SK-N-MC (cell line): ENCODE measurements around the gene HYDIN.
"Not testable (repeated sequence)": the region's sequence is repeated elsewhere in the genome, so short reads cannot be mapped to it uniquely, and the experiment has no call there.

Experiments
- DNase-seq: peaks from one replicate; pipeline ENCODE4 v3.0.0-alpha.2; 2011; ENCODE audit warnings: low read depth, low spot score
- H3K27ac ChIP-seq: fragments of 200-600 bp; sonication (generic); 2 replicates; pipeline ENCODE4 v1.5.1; 2016; ENCODE audit warnings: mixed run types
- H3K36me3 ChIP-seq: fragments of 200-600 bp; sonication (generic); 2 replicates; pipeline ENCODE4 v1.6.1; 2017; ENCODE audit warnings: antibody characterized with exemption, low read length, mixed read lengths; ENCODE audit not compliant: insufficient read depth
- H3K4me3 ChIP-seq: fragments of 200-600 bp; sonication (generic); 2 replicates; pipeline ENCODE4 v1.5.1; 2016
- H3K9ac ChIP-seq: fragments of 200-600 bp; sonication (generic); 2 replicates; pipeline ENCODE4 v1.8.0; 2017; ENCODE audit warnings: mixed run types, mixed read lengths; ENCODE audit not compliant: insufficient read length
- H3K9me3 ChIP-seq: fragments of 200-600 bp; sonication (generic); 2 replicates; pipeline ENCODE4 v1.6.1; 2017; ENCODE audit warnings: low read depth, mild to moderate bottlenecking, antibody characterized with exemption, low read length, moderate library complexity, mixed read lengths

Gene HYDIN

DNA sequence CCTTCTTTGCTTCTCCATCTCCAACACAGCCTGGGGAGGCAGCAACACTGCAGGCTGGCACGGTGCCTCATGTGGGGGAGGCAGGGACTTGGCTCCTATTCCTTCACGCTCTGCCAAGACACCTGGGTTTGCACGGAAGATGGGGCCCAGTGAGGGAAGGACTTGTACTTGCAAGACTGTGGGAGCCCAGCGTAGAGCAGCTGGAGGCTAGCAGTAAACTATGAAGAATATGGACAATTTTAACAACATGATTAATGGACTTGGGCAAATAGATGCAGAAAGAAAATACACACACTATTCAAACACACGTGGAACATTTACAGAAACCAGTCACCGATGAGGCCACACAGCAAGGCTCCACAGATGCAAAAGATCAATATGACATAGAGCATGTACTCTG lies 308.4 kb downstream of the HYDIN start:
- not testable (repeated sequence) for H3K4me3 ChIP-seq, H3K27ac ChIP-seq, H3K9ac ChIP-seq, DNase-seq, H3K36me3 ChIP-seq, H3K9me3 ChIP-seq

DNA sequence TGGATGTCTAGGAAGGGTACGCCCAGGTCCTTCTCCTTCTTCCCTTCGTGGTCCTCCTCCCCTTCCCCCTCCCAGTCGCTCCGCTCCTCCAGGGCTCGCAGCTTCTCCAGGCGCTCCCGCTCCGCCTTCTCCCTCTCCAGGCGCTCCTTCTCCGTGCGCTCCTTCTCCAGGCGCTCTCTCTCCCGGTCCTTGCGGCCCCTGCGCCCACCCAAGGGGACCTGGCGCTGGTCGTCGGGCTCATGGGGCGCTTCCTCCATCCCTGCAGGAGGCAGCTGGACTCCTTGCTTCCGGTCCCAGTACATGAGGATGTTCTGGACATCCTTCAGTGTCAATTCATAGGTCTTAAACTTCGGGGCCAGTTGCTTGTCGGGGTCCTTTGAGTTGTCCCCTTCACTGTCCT lies 309.9 kb downstream of the HYDIN start:
- not testable (repeated sequence) for H3K9me3 ChIP-seq, H3K9ac ChIP-seq, H3K4me3 ChIP-seq, H3K27ac ChIP-seq, DNase-seq, H3K36me3 ChIP-seq

DNA sequence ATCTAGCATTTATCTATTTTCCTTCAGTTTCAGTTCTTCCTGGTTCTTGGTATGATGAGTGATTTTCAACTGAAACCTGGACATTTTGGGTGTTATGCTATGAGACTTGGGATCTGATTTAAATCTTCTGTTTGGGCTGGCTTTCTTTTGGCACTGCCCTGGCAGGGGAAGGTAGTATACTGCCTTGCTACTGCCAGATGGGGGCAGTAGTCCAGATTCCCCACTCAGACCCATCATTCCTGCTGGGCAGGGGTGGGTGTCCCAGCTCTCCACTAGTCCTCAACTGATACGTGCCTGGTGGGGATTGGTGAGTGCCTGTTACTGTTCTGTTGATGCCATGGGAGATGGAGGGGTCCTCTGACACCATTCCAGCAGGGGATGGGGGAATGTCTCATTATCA lies 342.3 kb downstream of the HYDIN start:
- not testable (repeated sequence) for DNase-seq

DNA sequence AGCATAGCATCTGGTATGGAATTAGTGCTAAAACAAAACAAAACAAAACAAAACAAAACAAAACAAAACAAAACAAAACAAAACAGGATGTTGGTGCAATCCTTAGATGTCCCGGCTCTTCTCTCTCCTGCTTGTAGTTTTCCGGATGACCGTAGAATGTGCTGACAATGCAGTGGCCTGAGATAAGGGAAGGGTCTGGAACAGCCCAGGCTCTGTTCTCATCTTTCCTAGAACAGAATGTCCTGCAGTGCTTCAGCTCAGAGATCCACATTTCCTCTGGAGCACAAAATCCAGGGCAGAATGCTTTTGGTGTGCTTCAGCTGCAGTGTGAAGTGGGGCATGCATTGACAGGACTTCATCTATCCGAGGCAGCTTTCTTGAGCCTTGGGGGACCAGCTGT lies 345.9 kb downstream of the HYDIN start:
- not testable (repeated sequence) for H3K27ac ChIP-seq, H3K9me3 ChIP-seq, DNase-seq, H3K9ac ChIP-seq, H3K4me3 ChIP-seq, H3K36me3 ChIP-seq

More for the DNA sequence above, 342.3 kb downstream of the HYDIN start:
- not testable (repeated sequence) for H3K9ac ChIP-seq, H3K9me3 ChIP-seq, H3K36me3 ChIP-seq, H3K4me3 ChIP-seq, H3K27ac ChIP-seq

DNA sequence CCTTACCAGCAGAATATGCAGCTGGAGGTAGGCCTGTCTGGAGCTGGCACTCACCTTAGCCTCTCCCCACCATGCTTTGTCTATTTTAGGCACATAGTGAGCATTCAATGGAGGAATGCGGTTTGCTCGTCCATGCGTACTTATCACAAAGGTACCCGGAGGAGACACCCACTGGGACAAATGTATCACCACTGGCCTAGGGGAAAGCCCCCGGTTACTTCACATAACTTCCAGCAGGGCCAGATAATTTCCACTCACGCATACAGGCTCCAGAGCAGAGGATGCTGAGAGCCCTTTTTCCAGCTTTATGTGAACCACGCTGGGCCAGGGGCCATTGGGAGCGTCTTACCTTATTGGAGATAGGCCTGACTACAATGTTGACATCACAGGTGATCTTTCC lies 348.2 kb downstream of the HYDIN start:
- H3K9ac ChIP-seq, H3K27ac ChIP-seq, H3K9me3 ChIP-seq, H3K4me3 ChIP-seq, H3K36me3 ChIP-seq, DNase-seq: not testable (repeated sequence)

DNA sequence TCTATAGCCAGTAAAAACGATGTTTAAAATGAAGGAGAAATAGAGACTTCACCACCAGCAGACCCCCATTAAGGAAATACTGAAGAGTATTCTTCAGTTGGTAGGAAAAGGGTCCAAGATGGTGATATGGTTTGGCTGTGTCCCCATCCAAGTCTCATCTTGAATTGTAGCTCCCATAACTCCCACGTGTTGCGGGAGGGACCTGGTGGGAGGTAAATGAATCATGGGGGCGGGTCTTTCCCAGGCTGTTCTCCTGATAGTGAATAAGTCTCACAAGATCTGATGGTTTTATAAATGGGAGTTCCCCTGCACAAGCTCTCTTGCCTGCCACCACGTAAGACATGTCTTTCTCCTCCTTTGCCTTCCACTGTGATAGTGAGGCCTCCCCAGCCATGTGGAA lies 352.6 kb downstream of the HYDIN start:
- not testable (repeated sequence) for H3K9ac ChIP-seq, H3K27ac ChIP-seq, H3K36me3 ChIP-seq, H3K4me3 ChIP-seq, H3K9me3 ChIP-seq, DNase-seq

DNA sequence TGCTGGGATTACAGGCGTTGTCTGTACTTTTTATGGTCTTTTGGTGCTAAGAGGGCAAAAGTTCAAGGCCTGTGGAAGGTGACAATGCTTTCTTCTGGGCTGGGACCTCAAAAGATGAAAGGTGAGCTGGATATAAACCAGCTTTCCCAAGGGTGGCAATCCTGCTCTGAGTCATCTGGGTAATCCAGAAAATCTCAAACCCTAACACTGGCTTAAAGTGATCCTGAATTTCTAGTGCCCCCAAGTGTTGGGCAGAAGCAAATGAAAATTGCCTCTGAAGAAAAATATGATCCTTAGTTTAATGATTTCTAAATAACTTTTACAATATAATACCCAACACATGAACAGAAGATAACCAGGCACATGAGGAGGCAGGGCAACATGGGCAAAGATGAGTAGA lies 354.1 kb downstream of the HYDIN start:
- H3K27ac ChIP-seq, H3K4me3 ChIP-seq, DNase-seq, H3K36me3 ChIP-seq, H3K9ac ChIP-seq, H3K9me3 ChIP-seq: not testable (repeated sequence)

DNA sequence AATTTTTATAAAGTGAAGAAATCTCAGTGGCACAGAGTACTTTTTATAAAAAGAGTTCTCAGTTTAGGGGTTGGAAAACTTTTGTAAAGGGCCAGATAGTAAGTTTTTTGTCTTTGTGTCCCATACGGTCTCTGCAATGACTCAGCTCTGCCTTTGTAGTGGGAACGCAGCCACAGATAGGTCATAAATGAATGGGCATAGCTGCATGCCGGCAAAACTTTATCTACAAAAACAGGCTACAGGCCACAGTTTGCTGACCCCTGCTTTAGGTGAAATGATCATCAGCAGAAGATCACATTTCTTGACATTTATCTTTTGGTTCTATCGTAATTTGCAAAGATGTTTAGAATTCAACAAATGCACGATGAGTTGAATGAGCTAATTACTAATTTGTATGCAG lies 365.8 kb downstream of the HYDIN start:
- not testable (repeated sequence) for H3K36me3 ChIP-seq, H3K9ac ChIP-seq, H3K27ac ChIP-seq, DNase-seq, H3K4me3 ChIP-seq, H3K9me3 ChIP-seq

DNA sequence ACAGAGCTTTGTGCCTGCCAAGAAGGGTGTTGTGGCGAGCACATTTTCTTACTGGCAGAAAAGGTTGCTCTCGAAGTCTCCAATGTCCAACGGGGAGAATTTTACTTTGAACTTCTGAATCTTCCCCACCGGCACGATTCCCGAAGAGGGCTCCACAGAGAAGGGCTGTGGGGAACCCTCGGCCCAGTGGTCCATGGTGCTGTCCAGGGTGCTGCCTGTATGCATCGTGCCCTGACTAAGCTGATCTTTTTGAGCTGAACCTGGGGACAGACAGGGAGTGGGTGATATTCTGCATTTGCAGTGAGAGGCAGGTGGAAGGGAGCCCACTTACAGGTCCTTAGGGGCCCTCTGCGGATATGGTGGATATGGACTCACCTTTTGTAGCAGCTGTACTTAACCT lies 368.5 kb downstream of the HYDIN start:
- not testable (repeated sequence) for H3K36me3 ChIP-seq, DNase-seq, H3K9ac ChIP-seq, H3K9me3 ChIP-seq, H3K27ac ChIP-seq, H3K4me3 ChIP-seq

DNA sequence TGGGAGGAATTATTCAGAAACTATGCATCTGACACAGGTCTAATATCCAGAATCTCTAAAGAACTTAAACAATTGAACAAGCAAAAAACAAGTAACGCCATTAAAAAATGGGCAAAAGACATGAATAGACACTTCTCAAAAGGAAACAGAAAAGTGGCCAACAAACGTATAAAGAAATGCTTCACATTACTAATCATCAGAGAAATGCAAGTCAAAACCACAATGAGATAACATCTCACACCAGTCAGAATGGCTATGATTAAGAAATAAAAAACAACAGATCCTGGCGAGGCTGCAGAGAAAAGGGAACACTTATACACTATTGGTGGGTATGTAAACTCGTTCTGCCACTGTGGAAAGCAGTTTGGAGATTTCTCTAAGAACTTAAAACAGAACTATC lies 379.2 kb downstream of the HYDIN start:
- H3K9me3 ChIP-seq, H3K4me3 ChIP-seq, H3K36me3 ChIP-seq, DNase-seq, H3K9ac ChIP-seq, H3K27ac ChIP-seq: not testable (repeated sequence)

DNA sequence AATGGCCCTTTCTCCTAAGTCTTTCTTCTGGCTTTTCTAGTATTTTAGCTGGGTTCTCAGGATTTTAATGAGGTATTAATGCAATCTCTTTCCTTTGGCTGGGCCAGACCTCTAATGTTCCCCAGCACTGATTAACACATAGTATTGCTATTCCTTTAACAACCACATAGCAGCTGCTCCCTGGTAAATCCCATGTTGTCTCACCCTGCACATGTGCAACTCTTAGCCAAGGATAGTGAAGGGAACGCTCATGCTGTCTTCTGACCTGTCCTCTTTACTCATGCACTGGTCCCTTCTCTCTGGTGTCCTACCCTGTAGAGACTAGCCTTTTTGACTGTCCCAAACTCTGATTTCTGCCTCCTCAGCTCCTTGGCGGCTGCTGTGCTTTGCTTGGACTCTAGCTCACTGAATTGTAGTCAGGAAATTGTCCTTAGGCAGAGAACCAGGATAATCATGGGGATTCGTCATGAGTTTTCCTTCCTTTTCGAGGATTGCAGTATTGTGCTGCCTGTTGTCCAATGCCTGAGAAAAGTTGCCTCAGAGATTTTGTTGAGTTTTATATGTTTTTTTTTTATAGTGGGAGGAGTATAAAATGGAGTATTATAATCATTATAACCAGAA lies 406.9 kb downstream of the HYDIN start:
- DNase-seq, H3K9me3 ChIP-seq, H3K9ac ChIP-seq, H3K4me3 ChIP-seq, H3K27ac ChIP-seq, H3K36me3 ChIP-seq: not testable (repeated sequence)

DNA sequence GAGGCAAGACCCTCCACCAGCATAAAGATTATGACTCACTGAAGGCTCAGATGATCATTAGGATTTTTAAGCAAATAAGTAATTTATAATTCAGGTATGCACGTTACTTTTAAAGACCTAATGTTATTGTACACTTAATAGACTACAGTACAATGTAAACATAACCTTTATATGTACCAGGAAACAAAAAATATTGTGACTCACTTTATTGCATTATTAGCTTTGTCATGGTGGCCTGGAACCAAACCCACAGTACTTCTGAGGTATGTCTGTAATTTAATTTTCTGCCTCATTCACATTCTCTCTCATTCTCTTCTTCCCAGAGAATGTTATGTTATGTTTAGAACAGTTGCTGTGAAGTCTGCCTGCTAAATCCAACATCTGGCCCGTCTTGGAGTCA lies 407.8 kb downstream of the HYDIN start:
- H3K27ac ChIP-seq, DNase-seq, H3K4me3 ChIP-seq, H3K36me3 ChIP-seq, H3K9me3 ChIP-seq, H3K9ac ChIP-seq: not testable (repeated sequence)

DNA sequence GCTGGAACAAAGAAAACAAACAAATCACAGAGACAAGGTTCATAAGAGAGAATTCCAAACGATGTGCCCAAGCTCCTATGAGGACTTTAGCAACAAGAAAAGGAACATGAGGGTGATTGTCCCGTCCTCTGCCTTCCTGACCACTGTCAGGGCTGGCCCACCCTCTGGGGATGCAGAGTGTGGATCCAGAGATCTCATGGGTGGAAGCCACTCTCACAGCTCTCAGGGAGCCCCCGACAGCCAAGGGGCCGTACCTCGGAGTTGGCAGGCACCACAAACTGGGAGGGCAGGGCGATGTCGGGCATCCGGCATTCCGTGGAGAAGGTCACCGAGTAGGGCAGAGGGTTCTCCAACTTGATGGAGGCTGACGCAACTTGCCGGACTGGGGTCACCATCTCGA lies 412.4 kb downstream of the HYDIN start:
- not testable (repeated sequence) for H3K9me3 ChIP-seq, H3K9ac ChIP-seq, H3K4me3 ChIP-seq, DNase-seq, H3K36me3 ChIP-seq, H3K27ac ChIP-seq
